PC-9 (cell line): ENCODE data around the gene CYFIP1. TPM values are rescaled to one million over a fixed set of nuclear protein-coding genes. Genes with fewer than 3 reads are reported as not detected.

Experiments
- BruUV-seq: library from RNA; stranded (reverse); fragments of 400-500 nt; replicated peaks from 2 replicates; lab custom pipeline; 2021; lab: Mats Ljungman, UMichigan
- CTCF ChIA-PET: fragments of 300-600 bp; sonication (Branson Sonifier 250); formaldehyde crosslinking; loops from one replicate; lab custom pipeline; 2022; ENCODE audit warnings: antibody characterized with exemption; lab: Charles Lee
- POLR2A ChIA-PET: fragments of 300-600 bp; sonication (Branson Sonifier 250); formaldehyde crosslinking; loops from one replicate; lab custom pipeline; 2022; ENCODE audit warnings: antibody characterized with exemption; ENCODE audit not compliant: unreplicated experiment; lab: Charles Lee
- DNase-seq, 2 experiments: peaks; one replicate each; pipeline versions ENCODE4 v3.0.0 to v3.0.0-alpha.2; 2015 to 2022; ENCODE audit warnings: mixed read lengths in 1 of 2
- H2AFZ ChIP-seq: fragments of 200-600 bp; sonication (generic); 2 replicates; pipeline ENCODE4 v1.8.1; 2017; ENCODE audit warnings: antibody characterized with exemption
- H3F3A ChIP-seq: fragments of 200-600 bp; sonication (generic); 2 replicates; pipeline ENCODE4 v1.8.1; 2017; ENCODE audit warnings: antibody characterized with exemption, mild to moderate bottlenecking, low read depth; ENCODE audit not compliant: insufficient read depth
- H3K27ac ChIP-seq: fragments of 200-600 bp; sonication (generic); 2 replicates; pipeline ENCODE4 v1.6.1; 2016; ENCODE audit warnings: mixed run types
- H3K27me3 ChIP-seq: fragments of 200-600 bp; sonication (generic); 2 replicates; pipeline ENCODE4 v1.6.1; 2016; ENCODE audit warnings: low read depth, mixed run types; ENCODE audit not compliant: insufficient read depth
- H3K36me3 ChIP-seq: fragments of 200-600 bp; sonication (generic); 2 replicates; pipeline ENCODE4 v1.6.1; 2016; ENCODE audit warnings: low read depth, mixed run types
- H3K4me1 ChIP-seq: fragments of 200-600 bp; sonication (generic); replicated peaks from 2 replicates; pipeline ENCODE4 v1.6.1; 2016; ENCODE audit warnings: mixed run types; ENCODE audit not compliant: insufficient read depth
- H3K4me2 ChIP-seq: fragments of 200-600 bp; sonication (generic); 2 replicates; pipeline ENCODE4 v1.6.1; 2017; ENCODE audit warnings: mixed run types
- H3K4me3 ChIP-seq: fragments of 200-600 bp; sonication (generic); 2 replicates; pipeline ENCODE4 v1.6.1; 2016; ENCODE audit warnings: mixed run types
- H3K79me2 ChIP-seq: fragments of 200-600 bp; sonication (generic); 2 replicates; pipeline ENCODE4 v1.6.1; 2017; ENCODE audit warnings: low read depth, mixed run types
- H3K9me2 ChIP-seq: fragments of 200-600 bp; sonication (generic); 2 replicates; pipeline ENCODE4 v1.8.1; 2017; ENCODE audit warnings: mild to moderate bottlenecking; ENCODE audit not compliant: insufficient read depth
- H3K9me3 ChIP-seq: fragments of 200-600 bp; sonication (generic); 2 replicates; pipeline ENCODE4 v1.8.1; 2016; ENCODE audit warnings: low read depth; ENCODE audit not compliant: insufficient read depth
- H4K20me1 ChIP-seq: fragments of 200-600 bp; sonication (generic); 2 replicates; pipeline ENCODE4 v1.8.1; 2017; ENCODE audit not compliant: insufficient read depth
- CTCF ChIP-seq: fragments of 200-600 bp; sonication (generic); conservative IDR thresholded peaks from 2 replicates; pipeline ENCODE4 v1.6.1; 2017; ENCODE audit warnings: mixed run types, antibody characterized with exemption, mild to moderate bottlenecking, moderate library complexity
- EZH2 ChIP-seq: fragments of 200-600 bp; sonication (generic); IDR thresholded peaks from 2 replicates; pipeline ENCODE4 v1.8.0; 2017; ENCODE audit warnings: antibody characterized with exemption, low read depth
- intact Hi-C: fragments of 100-400 bp; cut with micrococcal nuclease; formaldehyde crosslinking; loops from one replicate; pipeline ENCODE4 v1.10.0; 2022; ENCODE audit not compliant: unreplicated experiment
- total RNA-seq: library from RNA; stranded (reverse); gene quantifications from 2 replicates; pipeline ENCODE4 v1.2.3, GENCODE V29; 2021

The CYFIP1 gene
- total RNA-seq, 1 experiment from 2014 or later, result 114 TPM

DNA sequence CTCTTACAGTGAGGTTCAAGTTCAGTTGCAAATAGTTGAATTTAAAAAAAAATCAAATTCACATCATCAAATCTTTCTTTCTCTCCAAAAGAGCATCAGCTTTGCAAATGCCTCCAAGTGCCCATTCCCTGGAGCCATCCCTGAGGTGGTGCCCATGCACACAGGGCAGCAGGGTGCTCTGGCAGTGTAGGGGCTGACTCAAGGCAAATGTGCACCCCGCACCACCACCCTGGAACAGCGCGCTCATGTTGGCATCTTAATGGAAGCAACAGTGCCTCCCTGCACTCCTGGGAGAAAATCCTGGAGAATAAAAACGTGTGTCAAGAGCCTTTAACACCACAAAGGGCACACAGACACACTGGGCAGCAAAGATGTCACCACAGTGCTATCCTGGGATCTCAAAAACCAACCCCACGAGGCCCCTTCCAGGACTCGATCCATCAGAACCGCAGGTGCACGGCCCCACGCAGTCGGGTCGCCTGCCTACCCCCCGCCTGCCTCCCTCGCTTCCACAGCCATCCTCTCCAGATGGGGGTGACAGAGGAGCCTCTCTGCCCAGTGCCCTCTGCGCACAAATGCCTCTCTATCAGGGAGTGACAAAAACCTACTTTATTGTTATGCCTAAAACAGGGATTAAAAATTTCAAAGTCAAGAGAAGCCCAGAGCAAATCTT lies 90.9 kb downstream of the CYFIP1 start:
- POLR2A ChIA-PET, result no interaction called here
- no peaks in the 10 kb centered on the region for H3K27me3 ChIP-seq
- no peak overlapping the region for H3K27ac ChIP-seq
- no peak for DNase-seq
- H3K4me1 ChIP-seq, result no peaks in the 10 kb centered on the region
- intact Hi-C loops, result no loop called here
- H4K20me1 ChIP-seq, result no peaks in the 10 kb centered on the region
- no peak overlapping the region for H2AFZ ChIP-seq
- H3K4me2 ChIP-seq, result no peak overlapping the region
- no TSS peak for BruUV-seq
- CTCF ChIA-PET, result no interaction called here
- H3K9me2 ChIP-seq, result no peaks in the 10 kb centered on the region
- H3K79me2 ChIP-seq, result no peaks in the 10 kb centered on the region
- no peak overlapping the region for H3K4me3 ChIP-seq
- TF ChIP-seq EZH2 (no peak), CTCF (no peak)
- H3K36me3 ChIP-seq, result no peaks in the 10 kb centered on the region
- H3F3A ChIP-seq, result no peaks in the 10 kb centered on the region
- no peaks in the 10 kb centered on the region for H3K9me3 ChIP-seq

DNA sequence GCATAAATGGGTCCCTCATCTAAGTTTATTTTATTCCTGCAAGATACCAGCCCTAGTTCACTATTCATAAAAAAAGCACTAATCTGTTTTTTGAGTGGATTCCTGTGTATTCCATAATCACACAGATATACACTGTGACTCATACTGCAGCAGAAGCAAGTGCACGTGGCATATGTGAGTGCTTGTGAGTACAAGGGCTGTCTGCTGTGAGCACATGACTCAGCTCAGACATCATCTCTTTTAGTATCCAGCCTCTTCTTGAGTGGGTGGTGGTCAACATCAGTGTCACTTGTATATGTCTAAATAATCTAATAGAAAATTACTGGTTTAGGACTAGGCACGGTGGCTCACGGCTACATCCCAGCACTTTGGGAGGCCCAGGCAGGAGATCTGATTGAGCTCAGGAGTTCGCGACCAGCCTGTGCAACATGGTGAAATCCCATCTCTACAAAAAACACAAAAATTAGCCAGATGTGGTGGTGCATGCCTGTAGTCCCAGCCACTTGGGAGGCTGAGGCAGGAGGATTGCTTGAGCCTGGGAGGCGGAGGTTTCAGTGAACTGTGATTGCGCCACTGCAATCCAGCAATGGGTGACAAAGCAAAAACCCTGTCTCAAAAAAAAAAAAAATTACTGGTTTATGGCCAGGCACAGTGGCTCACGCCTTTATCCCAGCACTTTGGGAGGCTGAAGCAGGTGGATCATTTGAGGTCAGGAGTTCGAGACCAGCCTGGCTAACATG lies 91.9 kb downstream of the CYFIP1 start:
- no TSS peak for BruUV-seq
- H3K9me3 ChIP-seq, result no peaks in the 10 kb centered on the region
- CTCF ChIA-PET, result no interaction called here
- no peak overlapping the region for H2AFZ ChIP-seq
- intact Hi-C loops, result no loop called here
- H3K36me3 ChIP-seq, result no peaks in the 10 kb centered on the region
- H4K20me1 ChIP-seq, result no peaks in the 10 kb centered on the region
- DNase-seq, result no peak
- no peaks in the 10 kb centered on the region for H3K79me2 ChIP-seq
- H3K4me3 ChIP-seq, result no peak overlapping the region
- no peaks in the 10 kb centered on the region for H3K9me2 ChIP-seq
- no peak overlapping the region for H3K4me2 ChIP-seq
- no peak for TF ChIP-seq EZH2
- TF ChIP-seq CTCF, result no peak
- H3K27me3 ChIP-seq, result no peaks in the 10 kb centered on the region
- POLR2A ChIA-PET, result no interaction called here
- peak overlapping the region; percentile 32; the same call in 1 of the 2 replicates for H3K27ac ChIP-seq
- no peaks in the 10 kb centered on the region for H3K4me1 ChIP-seq
- H3F3A ChIP-seq, result no peaks in the 10 kb centered on the region

DNA sequence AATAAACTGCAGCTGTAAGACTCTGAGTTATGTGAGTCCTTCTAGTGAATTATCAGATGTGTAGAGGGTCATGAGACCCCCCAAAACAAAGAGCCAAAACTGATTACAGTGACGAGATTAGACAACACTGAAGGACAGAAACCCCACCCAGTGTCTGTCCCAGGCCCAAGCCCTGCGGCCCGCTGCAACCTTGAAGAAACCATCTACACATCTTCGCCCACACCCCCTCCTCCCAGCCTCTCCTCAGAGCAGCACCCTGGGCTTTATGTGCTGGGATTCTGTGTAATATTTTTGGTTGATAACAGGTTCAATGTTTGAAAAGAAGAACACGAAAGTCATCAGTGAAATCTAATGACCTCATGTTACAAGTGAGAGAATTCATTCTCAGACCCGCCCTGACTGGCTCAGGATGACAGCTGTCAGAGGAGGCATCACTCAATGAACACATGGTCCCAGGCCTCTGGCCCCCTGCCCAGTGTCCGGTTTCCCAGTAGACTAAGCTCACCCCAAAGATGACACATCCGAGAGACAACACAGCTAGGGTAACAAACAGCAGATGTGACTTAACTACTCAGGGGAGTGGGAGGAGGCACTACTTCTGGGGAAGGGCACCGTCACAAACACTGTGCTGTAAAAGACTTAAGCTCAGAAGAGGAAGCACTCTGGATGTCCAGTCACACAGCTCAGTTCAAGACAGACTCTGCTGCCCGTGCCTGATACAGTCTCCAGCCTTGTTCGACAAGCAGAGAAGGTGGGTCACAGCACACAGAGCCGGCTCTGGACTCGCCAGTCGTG lies 92.8 kb downstream of the CYFIP1 start:
- Histone ChIP-seq H4K20me1 (no peaks in the 10 kb centered on the region), H3K9me3 (no peaks in the 10 kb centered on the region), H2AFZ (no peak overlapping the region), H3K27ac (no peak overlapping the region), H3K4me2 (no peak overlapping the region), H3F3A (no peaks in the 10 kb centered on the region), H3K9me2 (no peaks in the 10 kb centered on the region), H3K4me1 (no peaks in the 10 kb centered on the region), H3K27me3 (no peaks in the 10 kb centered on the region), H3K4me3 (no peak overlapping the region), H3K36me3 (no peaks in the 10 kb centered on the region), H3K79me2 (no peaks in the 10 kb centered on the region)
- TF ChIP-seq CTCF (no peak), EZH2 (no peak)
- POLR2A ChIA-PET, result no interaction called here
- CTCF ChIA-PET, result interaction anchor here (0.5 kb wide), 1 partner anchor 76 kb away, joined by 5 read pairs; no protein-coding TSS in a partner anchor
- no peak for DNase-seq
- no TSS peak for BruUV-seq
- intact Hi-C loops, result no loop called here
